IMR-90 (cell line): ENCODE results near the gene FERMT2.

Experiments used
- POLR2A ChIP-seq: IDR thresholded peaks from 2 replicates; pipeline ENCODE4 v1.6.1; 2012; ENCODE audit warnings: mild to moderate bottlenecking, low read depth, low read length
- TF ChIP-seq, protein P1 (sequence below): conservative IDR thresholded peaks from 2 replicates; pipeline ENCODE4 v1.5.1; 2012; ENCODE audit warnings: mild to moderate bottlenecking, low read depth, low read length, improper control_type of control experiment
- TF ChIP-seq, protein P2 (sequence below): fragments of 150-350 bp; IDR thresholded peaks from 2 replicates; pipeline ENCODE4 v1.6.1; 2016; ENCODE audit warnings: low read depth, mild to moderate bottlenecking, low read length, moderate library complexity, borderline replicate concordance

GRCh38 chr14:52852810-52853521 is 97.9 kb downstream of the FERMT2 start:
- TF ChIP-seq, protein P1, sequence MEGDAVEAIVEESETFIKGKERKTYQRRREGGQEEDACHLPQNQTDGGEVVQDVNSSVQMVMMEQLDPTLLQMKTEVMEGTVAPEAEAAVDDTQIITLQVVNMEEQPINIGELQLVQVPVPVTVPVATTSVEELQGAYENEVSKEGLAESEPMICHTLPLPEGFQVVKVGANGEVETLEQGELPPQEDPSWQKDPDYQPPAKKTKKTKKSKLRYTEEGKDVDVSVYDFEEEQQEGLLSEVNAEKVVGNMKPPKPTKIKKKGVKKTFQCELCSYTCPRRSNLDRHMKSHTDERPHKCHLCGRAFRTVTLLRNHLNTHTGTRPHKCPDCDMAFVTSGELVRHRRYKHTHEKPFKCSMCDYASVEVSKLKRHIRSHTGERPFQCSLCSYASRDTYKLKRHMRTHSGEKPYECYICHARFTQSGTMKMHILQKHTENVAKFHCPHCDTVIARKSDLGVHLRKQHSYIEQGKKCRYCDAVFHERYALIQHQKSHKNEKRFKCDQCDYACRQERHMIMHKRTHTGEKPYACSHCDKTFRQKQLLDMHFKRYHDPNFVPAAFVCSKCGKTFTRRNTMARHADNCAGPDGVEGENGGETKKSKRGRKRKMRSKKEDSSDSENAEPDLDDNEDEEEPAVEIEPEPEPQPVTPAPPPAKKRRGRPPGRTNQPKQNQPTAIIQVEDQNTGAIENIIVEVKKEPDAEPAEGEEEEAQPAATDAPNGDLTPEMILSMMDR = no peak
- no peak for TF ChIP-seq POLR2A
- TF ChIP-seq, protein P2, sequence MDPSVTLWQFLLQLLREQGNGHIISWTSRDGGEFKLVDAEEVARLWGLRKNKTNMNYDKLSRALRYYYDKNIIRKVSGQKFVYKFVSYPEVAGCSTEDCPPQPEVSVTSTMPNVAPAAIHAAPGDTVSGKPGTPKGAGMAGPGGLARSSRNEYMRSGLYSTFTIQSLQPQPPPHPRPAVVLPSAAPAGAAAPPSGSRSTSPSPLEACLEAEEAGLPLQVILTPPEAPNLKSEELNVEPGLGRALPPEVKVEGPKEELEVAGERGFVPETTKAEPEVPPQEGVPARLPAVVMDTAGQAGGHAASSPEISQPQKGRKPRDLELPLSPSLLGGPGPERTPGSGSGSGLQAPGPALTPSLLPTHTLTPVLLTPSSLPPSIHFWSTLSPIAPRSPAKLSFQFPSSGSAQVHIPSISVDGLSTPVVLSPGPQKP = no peak
